ENCODE measurements around the gene LRRK1. TPM values are rescaled to one million over a fixed set of nuclear protein-coding genes. Genes with fewer than 3 reads are reported as not detected.

The LRRK1 gene
- total RNA-seq, 1 donor = 18.0 TPM

DNA sequence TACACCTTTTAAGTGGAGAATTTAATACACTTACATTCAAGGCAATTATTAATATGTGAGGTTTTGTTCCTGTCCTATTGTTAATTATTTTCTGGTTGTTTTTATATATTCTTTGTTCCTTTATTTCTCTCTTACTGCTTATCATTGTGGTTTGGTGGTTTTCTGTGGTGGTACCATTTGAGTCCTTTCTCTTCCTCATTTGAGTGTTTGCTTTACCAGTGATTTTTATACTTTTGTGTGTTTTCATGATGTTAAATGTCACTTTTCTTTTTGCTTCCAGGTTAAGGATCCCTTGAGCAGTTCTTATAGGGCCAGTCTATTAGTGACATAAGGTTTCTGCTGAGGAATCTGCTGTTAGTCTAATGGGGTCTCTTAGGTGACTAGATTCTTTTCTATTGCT, 116.5 kb downstream of the LRRK1 start:
- TF ChIP-seq, protein P1, sequence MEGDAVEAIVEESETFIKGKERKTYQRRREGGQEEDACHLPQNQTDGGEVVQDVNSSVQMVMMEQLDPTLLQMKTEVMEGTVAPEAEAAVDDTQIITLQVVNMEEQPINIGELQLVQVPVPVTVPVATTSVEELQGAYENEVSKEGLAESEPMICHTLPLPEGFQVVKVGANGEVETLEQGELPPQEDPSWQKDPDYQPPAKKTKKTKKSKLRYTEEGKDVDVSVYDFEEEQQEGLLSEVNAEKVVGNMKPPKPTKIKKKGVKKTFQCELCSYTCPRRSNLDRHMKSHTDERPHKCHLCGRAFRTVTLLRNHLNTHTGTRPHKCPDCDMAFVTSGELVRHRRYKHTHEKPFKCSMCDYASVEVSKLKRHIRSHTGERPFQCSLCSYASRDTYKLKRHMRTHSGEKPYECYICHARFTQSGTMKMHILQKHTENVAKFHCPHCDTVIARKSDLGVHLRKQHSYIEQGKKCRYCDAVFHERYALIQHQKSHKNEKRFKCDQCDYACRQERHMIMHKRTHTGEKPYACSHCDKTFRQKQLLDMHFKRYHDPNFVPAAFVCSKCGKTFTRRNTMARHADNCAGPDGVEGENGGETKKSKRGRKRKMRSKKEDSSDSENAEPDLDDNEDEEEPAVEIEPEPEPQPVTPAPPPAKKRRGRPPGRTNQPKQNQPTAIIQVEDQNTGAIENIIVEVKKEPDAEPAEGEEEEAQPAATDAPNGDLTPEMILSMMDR (IDR thresholded peaks at IDR 0.05; ENCODE audit: insufficient read depth, low read length) = no peak

DNA sequence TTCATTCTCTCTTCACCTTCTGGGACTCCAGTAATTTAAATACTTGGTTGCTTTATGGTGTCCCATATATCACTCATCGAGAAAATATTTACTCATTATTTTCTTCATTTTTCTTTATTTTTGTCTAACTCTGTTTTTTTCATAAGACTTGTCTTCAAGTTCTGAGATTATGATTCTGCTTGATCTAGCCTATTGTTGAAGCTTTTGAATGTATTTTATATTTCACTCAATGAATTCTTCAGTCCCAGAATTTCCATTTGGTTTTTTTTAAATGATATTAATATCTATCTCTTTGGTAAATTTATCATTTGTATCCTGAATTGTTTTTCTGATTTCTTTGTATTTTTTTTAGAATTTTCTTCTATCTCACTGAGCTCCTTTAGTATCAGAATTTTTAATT, 117.0 kb downstream of the LRRK1 start:
- TF ChIP-seq, protein P1 (IDR thresholded peaks at IDR 0.05; ENCODE audit: insufficient read depth, low read length) = no peak
- no peak for DNase-seq (ENCODE audit: low read depth)
- H3K4me3 ChIP-seq (ENCODE audit: low read depth, low read length) = no peak overlapping the region

More for the DNA sequence above, 116.5 kb downstream of the LRRK1 start:
- no peak for DNase-seq (ENCODE audit: low read depth)
- no peak overlapping the region for H3K4me3 ChIP-seq (ENCODE audit: low read depth, low read length)

DNA sequence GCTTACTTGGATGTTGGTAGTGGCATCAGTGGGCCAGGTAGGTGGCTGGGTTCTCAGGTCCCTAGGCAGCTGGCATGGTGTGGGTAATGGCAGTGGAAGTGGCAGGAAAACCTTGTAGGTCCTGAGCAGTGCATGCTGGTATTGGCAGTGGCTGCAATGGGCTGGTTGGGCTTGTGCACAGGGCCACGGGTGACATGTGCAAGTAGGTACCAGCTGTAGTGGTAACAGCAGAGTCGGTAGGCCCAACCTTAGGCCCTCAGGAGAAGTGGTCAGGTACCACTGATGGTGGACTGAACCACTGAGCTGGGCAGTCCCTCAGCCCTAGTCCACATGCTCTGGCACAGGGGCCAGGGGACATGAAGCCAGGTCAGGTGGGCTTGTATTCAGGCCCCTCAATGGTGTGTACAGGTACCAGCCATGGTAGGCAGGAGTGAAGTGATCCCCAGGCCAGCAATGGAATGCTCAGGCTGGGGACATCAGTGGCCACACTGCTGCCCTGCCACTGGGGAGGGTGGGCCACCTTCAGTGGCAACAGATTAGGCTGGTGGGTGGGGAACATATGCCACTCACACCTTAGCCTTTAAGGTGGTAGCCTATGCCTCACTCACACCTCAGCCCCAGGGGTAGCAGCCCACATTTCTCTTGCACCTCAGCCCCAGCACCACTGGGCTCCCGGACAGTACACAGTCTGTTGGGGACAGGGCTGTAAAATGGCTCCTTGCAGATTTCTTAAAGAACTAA, 118.1 kb downstream of the LRRK1 start:
- H3K4me3 ChIP-seq (ENCODE audit: low read depth, low read length) = no peak overlapping the region
- DNase-seq (ENCODE audit: low read depth) = no peak
- TF ChIP-seq, protein P1 (IDR thresholded peaks at IDR 0.05; ENCODE audit: insufficient read depth, low read length) = no peak

DNA sequence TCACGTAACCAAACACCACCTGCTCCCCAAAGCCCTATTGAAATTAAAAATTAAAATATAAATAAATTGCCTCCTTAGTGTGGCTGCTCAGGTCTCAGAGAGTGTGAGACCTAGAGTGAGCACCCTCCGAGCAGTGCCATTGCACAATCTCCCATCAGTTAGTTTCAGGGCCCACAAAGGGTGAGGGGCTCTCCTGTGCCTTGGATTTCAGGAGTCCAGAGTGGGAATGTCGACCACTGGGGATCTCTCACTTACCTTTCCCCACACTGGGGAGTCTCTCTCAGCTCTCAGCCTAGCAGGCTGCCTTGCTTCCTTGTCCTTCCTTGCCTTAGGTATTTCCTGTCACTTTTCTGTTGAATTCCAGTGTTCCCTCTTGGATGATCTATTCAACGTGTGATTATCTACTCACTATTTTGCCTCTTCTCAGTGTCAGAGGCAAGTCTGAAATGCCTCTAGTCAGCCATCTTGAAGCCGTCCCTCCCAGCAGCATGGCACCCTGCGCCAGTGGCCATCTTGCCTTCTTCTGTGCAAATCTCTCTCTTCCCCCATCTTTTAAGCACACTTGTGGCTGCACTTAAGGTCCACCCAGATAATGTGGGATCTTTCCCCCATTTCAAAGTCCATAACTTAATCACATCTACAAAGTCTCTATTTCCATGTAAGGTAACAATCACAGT, 119.3 kb downstream of the LRRK1 start:
- no peak for DNase-seq (ENCODE audit: low read depth)
- TF ChIP-seq, protein P1 (IDR thresholded peaks at IDR 0.05; ENCODE audit: insufficient read depth, low read length) = no peak

DNA sequence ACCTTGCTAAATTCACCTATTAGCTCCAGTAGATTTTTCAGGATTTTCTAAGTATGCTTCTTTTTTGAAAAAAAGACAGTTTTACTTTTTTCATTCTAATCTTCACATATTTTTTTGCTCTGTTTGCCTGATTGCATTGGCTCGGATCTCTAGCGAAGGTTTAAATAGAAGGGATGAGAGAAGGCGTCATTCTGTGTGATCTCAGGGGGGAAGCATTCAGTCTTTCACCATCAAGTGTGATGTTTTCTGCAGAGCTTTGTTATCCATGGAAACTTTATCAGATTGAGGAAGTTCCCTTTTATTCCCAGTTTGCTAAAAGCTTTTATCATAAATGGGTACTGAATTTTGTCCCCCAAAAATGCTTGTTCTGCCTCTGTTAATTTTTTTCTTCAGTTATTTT, 120.3 kb downstream of the LRRK1 start:
- TF ChIP-seq, protein P1 (IDR thresholded peaks at IDR 0.05; ENCODE audit: insufficient read depth, low read length) = no peak
- H3K4me3 ChIP-seq (ENCODE audit: low read depth, low read length) = no peak overlapping the region
- DNase-seq (ENCODE audit: low read depth) = peak; percentile 88

More for the DNA sequence above, 119.3 kb downstream of the LRRK1 start:
- no peak overlapping the region for H3K4me3 ChIP-seq (ENCODE audit: low read depth, low read length)

DNA sequence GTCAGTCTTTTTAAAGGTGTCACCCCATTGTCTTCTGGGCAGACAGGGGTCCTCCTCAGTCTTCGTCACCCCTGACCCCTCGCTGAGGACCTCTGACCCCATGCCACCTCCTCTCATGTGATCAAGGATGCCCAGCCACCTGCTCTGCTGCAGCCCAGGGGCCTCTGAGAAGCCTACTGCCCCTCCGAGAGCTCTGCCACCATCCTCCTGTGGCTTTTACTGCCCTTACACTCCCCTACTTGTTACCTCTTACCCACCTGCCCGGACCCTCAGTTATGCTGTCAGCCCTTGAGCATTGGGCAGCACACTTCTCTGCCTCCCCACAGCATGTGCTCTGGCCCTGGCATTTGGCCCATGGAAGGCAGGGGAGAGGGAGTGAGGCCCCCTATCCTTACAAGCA, 123.2 kb downstream of the LRRK1 start:
- TF ChIP-seq, protein P1 (IDR thresholded peaks at IDR 0.05; ENCODE audit: insufficient read depth, low read length) = no peak
- DNase-seq (ENCODE audit: low read depth) = no peak
- no peak overlapping the region for H3K4me3 ChIP-seq (ENCODE audit: low read depth, low read length)

All from fibroblast of the aortic adventitia (primary cell).